Suprapubic skin (tissue), 4 donors: Measurements from ENCODE around the gene KRTAP16-1. TPM values are rescaled to one million over a fixed set of nuclear protein-coding genes. Genes with fewer than 3 reads are reported as not detected.

Experiments used
- DNase-seq, 2 donors: peaks; one replicate each; pipeline ENCODE4 v3.0.0-alpha.2; 2019; ENCODE audit warnings: low spot score in 2 of 2
- H3K27ac ChIP-seq: fragments of 200-600 bp; sonication (generic); one replicate; pipeline ENCODE4 v1.5.1; 2019
- H3K27me3 ChIP-seq: fragments of 200-600 bp; sonication (generic); one replicate; pipeline ENCODE4 v1.5.1; 2019
- H3K36me3 ChIP-seq: fragments of 200-600 bp; sonication (generic); one replicate; pipeline ENCODE4 v1.5.1; 2019
- H3K4me1 ChIP-seq: fragments of 200-600 bp; sonication (generic); one replicate; pipeline ENCODE4 v1.5.1; 2019
- H3K4me3 ChIP-seq: fragments of 200-600 bp; sonication (generic); one replicate; pipeline ENCODE4 v1.5.1; 2019; ENCODE audit warnings: mild to moderate bottlenecking
- H3K9me3 ChIP-seq: fragments of 200-600 bp; sonication (generic); one replicate; pipeline ENCODE4 v1.5.1; 2019
- EP300 ChIP-seq: sonication (generic); formaldehyde crosslinking; IDR thresholded peaks from one replicate; pipeline ENCODE4 v1.6.1; 2017; ENCODE audit warnings: antibody characterized with exemption
- POLR2A ChIP-seq, 2 donors: fragments of 450-650 bp; IDR thresholded peaks; one replicate each; pipeline ENCODE4 v1.6.1; 2017; ENCODE audit warnings: antibody characterized with exemption in 2 of 2, mild to moderate bottlenecking in 2 of 2, moderate library complexity in 2 of 2
- POLR2AphosphoS5 ChIP-seq, 3 donors: sonication (generic); formaldehyde crosslinking; IDR thresholded peaks; one replicate each; pipeline ENCODE4 v1.6.1; 2017; ENCODE audit warnings: antibody characterized with exemption in 3 of 3
- WGBS: methylation state at CpG from one replicate; pipeline ENCODE4 v1.1.5; 2018; 5-methylcytosine and 5-hydroxymethylcytosine counted together
- total RNA-seq, 4 donors: library from RNA; depleted of rRNA; stranded (reverse); fragments of >200 nt; gene quantifications; one replicate each; pipeline ENCODE4 v1.1.0, GENCODE V29; 2016
- TF ChIP-seq, protein P1 (sequence below), 2 donors: fragments of 200-600 bp in 1 of 2; fragments of 450-650 bp in 1 of 2; sonication (generic) in 1 of 2; IDR thresholded peaks; one replicate each; pipeline ENCODE4 v1.5.1; 2016 to 2019; ENCODE audit warnings: antibody characterized with exemption in 2 of 2, mild to moderate bottlenecking in 1 of 2, moderate library complexity in 1 of 2

KRTAP16-1 gene
- total RNA-seq, 4 donors from 2014 or later = 2.2 to 22.0 (median 4.0) TPM; not detected in 1

DNA sequence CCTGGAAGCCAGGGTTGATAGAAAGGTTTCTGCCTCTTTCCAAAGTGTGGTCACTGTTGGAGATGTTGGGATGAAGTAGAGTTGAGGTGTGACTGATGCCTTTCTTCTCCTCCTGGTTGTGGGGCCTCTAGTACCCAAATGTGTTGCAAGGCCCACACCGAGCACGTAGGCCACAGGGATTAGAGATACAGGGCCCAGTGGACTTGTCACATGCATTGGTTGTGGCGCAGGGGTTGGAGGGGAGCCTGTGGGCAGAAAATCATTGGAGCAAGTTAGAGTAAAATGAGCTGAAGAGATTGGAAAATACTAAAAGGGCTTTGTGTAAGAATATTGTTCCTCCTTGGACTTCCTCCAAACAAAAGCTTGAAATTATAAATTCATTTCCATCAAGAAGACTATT lies 36.9 kb upstream of the KRTAP16-1 start:
- TF ChIP-seq POLR2A (IDR thresholded peaks at IDR 0.05) (no peak), EP300 (no peak), POLR2AphosphoS5 (IDR thresholded peaks at IDR 0.05) (no peak)
- TF ChIP-seq, protein P1, sequence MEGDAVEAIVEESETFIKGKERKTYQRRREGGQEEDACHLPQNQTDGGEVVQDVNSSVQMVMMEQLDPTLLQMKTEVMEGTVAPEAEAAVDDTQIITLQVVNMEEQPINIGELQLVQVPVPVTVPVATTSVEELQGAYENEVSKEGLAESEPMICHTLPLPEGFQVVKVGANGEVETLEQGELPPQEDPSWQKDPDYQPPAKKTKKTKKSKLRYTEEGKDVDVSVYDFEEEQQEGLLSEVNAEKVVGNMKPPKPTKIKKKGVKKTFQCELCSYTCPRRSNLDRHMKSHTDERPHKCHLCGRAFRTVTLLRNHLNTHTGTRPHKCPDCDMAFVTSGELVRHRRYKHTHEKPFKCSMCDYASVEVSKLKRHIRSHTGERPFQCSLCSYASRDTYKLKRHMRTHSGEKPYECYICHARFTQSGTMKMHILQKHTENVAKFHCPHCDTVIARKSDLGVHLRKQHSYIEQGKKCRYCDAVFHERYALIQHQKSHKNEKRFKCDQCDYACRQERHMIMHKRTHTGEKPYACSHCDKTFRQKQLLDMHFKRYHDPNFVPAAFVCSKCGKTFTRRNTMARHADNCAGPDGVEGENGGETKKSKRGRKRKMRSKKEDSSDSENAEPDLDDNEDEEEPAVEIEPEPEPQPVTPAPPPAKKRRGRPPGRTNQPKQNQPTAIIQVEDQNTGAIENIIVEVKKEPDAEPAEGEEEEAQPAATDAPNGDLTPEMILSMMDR (IDR thresholded peaks at IDR 0.05) = no peak
- Histone ChIP-seq H3K4me1 (peaks cover 20% of the 10 kb centered on the region), H3K4me3 (no peak overlapping the region), H3K27me3 (no peaks in the 10 kb centered on the region), H3K27ac (no peak overlapping the region), H3K9me3 (no peaks in the 10 kb centered on the region), H3K36me3 (no peaks in the 10 kb centered on the region)
- DNase-seq = no peak
- 76% methylated on average over 3 of the region's 3 CpGs for WGBS

DNA sequence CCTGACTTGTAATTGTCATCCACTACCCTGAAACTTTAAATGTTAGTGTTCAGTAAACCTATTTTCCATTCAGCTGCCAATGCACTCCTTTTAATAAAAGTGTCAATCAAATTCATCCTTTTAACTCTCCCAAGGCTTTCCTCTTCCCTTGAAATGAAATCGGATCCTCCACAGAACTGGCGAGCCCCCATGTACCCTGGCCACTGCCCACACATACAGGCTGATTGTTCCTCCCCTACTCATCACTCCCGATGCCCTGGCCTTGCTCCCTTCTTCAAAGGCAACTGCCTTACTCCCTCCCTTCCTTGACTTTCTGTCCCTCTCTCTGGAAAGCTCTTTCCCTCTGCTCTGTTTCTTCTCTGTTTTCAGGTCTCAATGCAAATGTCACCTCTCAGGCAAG lies 33.9 kb upstream of the KRTAP16-1 start:
- TF ChIP-seq POLR2AphosphoS5 (IDR thresholded peaks at IDR 0.05) (no peak), EP300 (no peak), POLR2A (IDR thresholded peaks at IDR 0.05) (no peak)
- TF ChIP-seq, protein P1 (IDR thresholded peaks at IDR 0.05) = no peak
- H3K27ac ChIP-seq = no peak overlapping the region
- H3K4me1 ChIP-seq = peaks cover 32% of the 10 kb centered on the region
- no peaks in the 10 kb centered on the region for H3K9me3 ChIP-seq
- H3K27me3 ChIP-seq = no peaks in the 10 kb centered on the region
- DNase-seq = no peak
- H3K36me3 ChIP-seq = no peaks in the 10 kb centered on the region
- no peak overlapping the region for H3K4me3 ChIP-seq
- WGBS = 80% methylated on average over 3 of the region's 3 CpGs

DNA sequence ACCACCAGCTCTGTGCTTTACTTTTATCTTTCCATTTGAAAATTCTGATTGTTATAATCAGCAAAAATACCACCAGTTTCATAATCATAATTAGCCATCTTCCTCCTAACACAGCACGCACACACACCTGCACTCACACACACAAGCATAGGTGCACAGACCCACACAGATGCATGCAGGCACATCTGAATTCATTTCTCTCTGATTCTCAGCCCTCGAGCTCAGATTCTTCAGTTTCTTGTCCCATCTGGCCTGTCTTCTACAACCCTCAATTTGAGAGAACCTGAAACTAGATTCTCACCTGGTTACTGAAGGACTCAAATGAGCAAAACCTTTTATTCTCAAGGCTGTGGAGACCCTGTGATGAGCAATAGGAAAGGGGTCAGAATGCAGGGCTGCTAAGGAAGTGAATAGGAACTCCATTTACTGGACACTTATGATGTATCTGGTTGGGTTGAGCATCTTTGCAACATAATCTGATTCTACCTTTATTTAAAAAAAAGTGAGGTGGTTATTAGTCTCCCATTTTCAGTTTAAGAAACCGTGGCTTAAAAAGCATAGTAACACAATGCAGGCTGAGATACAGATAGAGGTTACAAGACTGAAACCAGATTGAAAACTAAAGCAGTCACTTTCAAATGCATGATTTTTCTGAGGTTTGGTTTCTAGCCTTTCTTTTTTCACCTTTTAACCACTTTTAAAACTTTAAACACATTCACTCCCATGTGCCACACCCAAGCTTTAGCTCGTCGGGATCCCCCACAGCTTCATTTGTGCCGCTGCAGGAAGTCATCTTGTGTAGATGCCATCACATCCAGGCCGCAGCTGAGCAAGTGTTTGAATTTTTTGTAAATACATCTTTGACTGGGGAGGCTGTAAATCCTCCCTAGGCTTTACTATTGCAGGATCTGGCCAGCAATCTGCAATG lies 32.1 kb upstream of the KRTAP16-1 start:
- no peak overlapping the region for H3K4me3 ChIP-seq
- H3K27me3 ChIP-seq = no peaks in the 10 kb centered on the region
- H3K27ac ChIP-seq = no peak overlapping the region
- no peaks in the 10 kb centered on the region for H3K36me3 ChIP-seq
- H3K4me1 ChIP-seq = peaks cover 24% of the 10 kb centered on the region
- TF ChIP-seq POLR2A (IDR thresholded peaks at IDR 0.05) = no peak
- no peak for TF ChIP-seq POLR2AphosphoS5 (IDR thresholded peaks at IDR 0.05)
- TF ChIP-seq, protein P1 (IDR thresholded peaks at IDR 0.05) = no peak
- TF ChIP-seq EP300 = no peak
- no peaks in the 10 kb centered on the region for H3K9me3 ChIP-seq
- WGBS = 64% methylated on average over 7 of the region's 7 CpGs
- no peak for DNase-seq

DNA sequence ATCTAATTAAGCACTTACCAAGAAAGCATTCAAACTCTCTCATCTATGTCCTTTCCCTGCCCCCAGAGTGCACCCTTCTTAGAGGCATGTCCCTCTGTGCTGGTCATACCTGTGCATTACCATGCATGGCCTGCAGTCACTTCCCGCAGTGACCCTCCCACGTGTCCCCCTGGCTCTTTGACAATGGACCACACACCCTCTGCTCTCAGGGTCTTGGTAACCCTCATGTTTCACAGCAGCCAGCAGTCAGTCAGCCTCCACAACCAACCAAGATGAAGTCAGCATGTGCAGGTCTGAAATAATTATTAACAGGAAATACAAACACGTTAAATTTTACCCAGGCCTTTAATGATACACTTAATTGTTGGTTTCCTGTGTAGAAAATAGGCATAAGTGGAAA lies 31.4 kb upstream of the KRTAP16-1 start:
- Histone ChIP-seq H3K9me3 (no peaks in the 10 kb centered on the region), H3K27ac (no peak overlapping the region), H3K27me3 (no peaks in the 10 kb centered on the region), H3K4me3 (no peak overlapping the region), H3K4me1 (peaks cover 25% of the 10 kb centered on the region), H3K36me3 (no peaks in the 10 kb centered on the region)
- no peak for DNase-seq
- 50% methylated on average over 3 of the region's 3 CpGs for WGBS
- TF ChIP-seq POLR2AphosphoS5 (IDR thresholded peaks at IDR 0.05) = no peak
- no peak for TF ChIP-seq POLR2A (IDR thresholded peaks at IDR 0.05)
- TF ChIP-seq EP300 = no peak
- TF ChIP-seq, protein P1 (IDR thresholded peaks at IDR 0.05) = no peak

DNA sequence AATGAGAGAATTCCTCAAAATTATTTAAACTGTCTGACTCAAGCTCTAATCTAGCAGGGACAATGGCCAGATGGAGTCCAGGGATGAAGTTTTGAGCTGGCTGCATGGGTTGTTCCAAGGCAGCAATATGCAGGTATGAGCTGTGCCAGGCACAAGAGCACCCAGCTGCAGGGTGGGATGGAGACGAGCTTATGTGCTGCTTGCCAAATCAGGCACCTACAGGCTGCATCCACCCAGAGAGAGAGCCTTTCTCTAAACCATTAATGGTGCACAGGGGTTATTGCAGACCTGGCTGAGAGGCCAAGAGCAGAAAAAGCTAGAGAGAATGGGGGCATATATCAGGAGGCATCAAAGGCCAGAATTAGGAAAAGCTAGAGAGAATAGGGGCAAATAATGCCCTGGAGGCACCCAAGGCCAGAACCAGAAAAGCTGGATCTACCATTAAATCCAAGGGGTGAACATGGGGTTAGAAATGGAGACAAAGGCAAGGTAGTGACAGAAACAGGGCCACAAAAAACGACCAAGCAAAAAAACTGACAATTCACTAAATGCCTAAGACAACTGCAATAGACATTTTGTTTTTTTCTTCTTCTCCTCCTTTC lies 30.6 kb upstream of the KRTAP16-1 start:
- no peaks in the 10 kb centered on the region for H3K9me3 ChIP-seq
- H3K36me3 ChIP-seq = no peaks in the 10 kb centered on the region
- H3K27me3 ChIP-seq = no peaks in the 10 kb centered on the region
- H3K4me3 ChIP-seq = no peak overlapping the region
- 25% methylated on average over 2 of the region's 2 CpGs for WGBS
- peak overlapping the region; percentile 67 for H3K27ac ChIP-seq
- peaks cover 30% of the 10 kb centered on the region for H3K4me1 ChIP-seq
- DNase-seq = no peak
- TF ChIP-seq EP300 = no peak
